AG09319 (cell line): ENCODE data around the gene WAC.
A peak's percentile ranks its signal among the peaks of the same experiment; 100 is the strongest.
"Not testable (repeated sequence)": the region's sequence is repeated elsewhere in the genome, so short reads cannot be mapped to it uniquely, and the experiment has no call there.

ENCODE experiments used
- DNase-seq: peaks from one replicate; pipeline ENCODE4 v3.0.0-alpha.2; 2010; ENCODE audit warnings: low read depth; ENCODE audit errors: extremely low read depth
- CTCF ChIP-seq: IDR thresholded peaks from 2 replicates; pipeline ENCODE4 v1.5.1; 2011; ENCODE audit warnings: low read depth, mild to moderate bottlenecking, inconsistent platforms, low read length, moderate library complexity

Gene WAC

DNA sequence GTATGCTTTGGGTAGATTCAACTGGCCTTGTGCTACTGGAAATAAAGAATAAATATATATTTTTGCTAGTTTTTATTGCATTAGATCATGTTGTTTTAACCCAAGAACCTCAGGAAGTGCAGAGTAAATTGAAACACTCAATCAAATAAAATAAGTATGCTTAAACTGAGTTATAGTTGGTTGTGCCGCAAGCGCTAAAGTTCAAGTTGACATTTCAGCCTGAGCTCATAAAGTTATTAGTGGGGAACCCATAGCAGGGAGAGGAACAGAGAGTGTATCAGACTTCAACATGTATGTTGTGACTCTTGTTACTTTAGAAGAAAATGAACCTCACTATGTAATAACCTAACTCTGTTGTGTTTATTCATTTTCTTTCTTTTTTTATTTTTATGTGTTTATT lies 119.2 kb downstream of the WAC start:
- no peak for DNase-seq
- TF ChIP-seq CTCF: no peak

GRCh38 chr10:28652703-28653102 lies 119.8 kb downstream of the WAC start:
- no peak for TF ChIP-seq CTCF
- no peak for DNase-seq

DNA sequence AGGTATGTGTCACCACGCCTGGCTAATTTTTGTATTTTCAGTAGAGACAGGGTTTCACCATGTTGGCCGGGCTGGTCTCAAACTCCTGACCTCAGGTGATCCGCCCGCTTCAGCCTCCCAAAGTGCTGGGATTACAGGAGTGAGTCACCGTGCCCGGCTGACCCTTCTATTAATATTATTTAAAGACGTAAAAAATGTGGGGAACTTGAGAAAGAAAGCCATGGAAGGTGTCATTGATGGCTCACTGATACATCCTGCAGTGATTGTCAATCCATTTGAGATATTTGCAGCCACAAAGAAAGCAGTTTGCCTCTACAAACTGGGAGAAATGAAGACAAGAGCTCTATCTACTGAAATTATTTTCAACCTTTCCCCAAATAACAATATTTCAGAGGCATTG lies 125.9 kb downstream of the WAC start:
- DNase-seq: not testable (repeated sequence)

DNA sequence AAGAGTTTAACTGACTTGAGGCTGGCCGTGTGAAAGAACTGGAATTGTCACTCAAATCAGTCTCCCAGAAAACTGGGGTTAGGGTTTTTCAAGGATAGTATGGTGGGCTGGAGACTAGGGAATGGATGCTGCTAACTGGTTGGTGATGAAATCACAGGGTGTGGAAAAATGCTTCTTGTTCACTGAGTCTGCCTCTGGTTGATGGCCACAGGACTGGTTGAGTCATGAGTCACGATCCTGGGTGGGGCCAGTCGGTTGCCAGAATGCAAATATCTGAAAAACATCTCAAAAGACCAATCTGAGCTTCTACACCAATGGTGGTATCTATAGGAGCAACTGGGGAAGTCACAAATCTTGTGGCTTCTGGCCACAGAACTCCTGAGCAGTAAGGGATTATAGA lies 128.1 kb downstream of the WAC start:
- TF ChIP-seq CTCF: no peak
- peak; percentile 41 for DNase-seq

DNA sequence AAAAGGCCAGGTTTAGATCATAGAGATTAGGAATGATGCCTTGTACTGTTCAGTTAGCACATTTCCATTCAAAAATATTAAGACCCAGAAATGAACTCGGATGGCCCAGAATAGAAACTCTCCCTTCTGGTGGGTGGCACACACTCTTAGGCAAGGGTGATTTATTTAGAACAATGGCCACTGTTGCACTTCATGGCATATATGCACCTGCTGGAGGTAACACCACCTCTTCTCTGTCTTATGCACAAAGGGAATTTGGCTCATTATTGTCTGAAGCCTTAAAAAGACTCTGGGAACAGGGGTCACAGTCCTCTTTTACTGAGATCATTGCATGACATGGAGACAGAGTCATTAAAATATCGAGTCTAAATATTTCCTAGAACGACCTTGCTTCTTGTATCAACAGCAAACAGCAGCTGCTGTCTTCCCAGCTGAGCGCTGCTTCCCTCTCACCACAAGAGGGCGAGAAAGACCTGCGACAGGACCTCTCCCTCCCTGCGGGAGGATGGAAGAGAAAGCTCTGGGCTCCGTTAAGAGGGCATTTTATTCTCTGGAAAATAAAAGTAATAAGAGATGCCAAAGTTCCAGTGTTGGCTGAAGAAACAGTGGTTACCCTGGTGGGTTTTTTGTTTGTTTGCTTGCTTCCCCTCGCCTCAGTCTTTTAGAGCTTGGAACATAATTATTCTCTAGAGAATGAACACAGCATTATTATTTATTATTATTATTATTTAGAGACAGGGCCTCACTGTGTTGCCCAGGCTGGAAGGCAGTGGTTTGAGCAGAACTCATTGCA lies 130.9 kb downstream of the WAC start:
- DNase-seq: peak; percentile 57
- peak; percentile 100 for TF ChIP-seq CTCF

- no peak for DNase-seq
- no peak for TF ChIP-seq CTCF
These were observed 131.4 kb downstream of the WAC start for GRCh38 chr10:28664369-28664740.

DNA sequence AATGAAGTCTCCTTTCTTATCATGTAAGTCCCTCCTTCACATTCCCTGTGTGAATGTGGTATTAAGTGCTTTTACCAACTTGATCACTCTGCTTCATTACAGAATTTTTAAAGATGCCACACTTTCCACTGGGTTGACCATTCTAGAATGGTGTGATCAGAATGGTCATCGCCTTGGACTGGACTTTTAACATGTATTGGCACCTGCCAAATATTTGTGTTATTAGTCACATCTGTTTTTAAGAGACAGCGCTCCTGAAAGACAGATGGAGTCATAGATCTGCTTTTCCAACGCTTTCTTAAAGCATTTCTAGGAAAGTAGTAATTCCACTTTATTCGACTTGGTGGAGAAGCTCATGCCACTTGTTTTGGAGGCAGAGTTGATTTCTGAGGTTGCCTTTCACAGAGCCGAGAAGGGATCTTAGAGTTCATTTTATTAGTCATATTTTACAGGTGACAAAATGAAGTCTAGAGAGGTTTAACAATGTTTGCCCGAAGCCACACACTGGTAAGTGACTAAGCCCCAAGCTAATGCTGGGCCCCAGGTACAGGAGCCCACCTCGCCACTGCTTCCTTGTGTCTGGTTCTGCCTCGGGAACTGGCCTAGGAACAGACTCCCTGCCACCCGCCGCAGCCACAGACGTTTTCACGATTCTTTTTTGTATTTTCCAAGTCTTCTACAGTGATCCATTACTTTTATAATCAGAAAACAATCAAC lies 134.0 kb downstream of the WAC start:
- DNase-seq: no peak
- TF ChIP-seq CTCF: no peak
